Suprapubic skin (tissue), 4 donors: Measurements from ENCODE around the gene NKX2-3.

ENCODE experiments used
- CTCF ChIP-seq, 2 donors: fragments of 200-600 bp in 1 of 2; fragments of 450-650 bp in 1 of 2; sonication (generic) in 1 of 2; IDR thresholded peaks; one replicate each; pipeline ENCODE4 v1.5.1; 2016 to 2019; ENCODE audit warnings: antibody characterized with exemption in 2 of 2, mild to moderate bottlenecking in 1 of 2, moderate library complexity in 1 of 2
- EP300 ChIP-seq: sonication (generic); formaldehyde crosslinking; IDR thresholded peaks from one replicate; pipeline ENCODE4 v1.6.1; 2017; ENCODE audit warnings: antibody characterized with exemption
- POLR2A ChIP-seq, 2 donors: fragments of 450-650 bp; IDR thresholded peaks; one replicate each; pipeline ENCODE4 v1.6.1; 2017; ENCODE audit warnings: antibody characterized with exemption in 2 of 2, mild to moderate bottlenecking in 2 of 2, moderate library complexity in 2 of 2
- POLR2AphosphoS5 ChIP-seq, 3 donors: sonication (generic); formaldehyde crosslinking; IDR thresholded peaks; one replicate each; pipeline ENCODE4 v1.6.1; 2017; ENCODE audit warnings: antibody characterized with exemption in 3 of 3

DNA sequence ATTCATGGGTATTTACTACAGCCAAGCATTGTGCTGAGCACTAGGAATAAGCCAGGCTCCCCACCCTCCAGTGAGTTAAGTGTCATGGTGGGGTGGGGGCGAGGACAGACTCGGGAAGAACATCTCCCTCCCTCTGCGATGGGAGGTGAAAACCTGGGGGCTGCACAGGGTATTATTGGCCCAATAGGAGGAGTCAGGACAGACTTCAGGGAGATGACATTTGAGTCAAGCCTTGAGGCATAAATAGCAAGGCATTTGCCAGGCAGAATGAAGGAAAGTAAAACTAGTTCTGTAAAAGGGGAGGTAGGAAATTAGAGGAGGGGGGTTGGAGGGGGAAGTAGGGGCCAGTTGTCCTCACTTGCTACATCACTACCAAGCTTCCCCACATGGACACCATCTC, 18.9 kb downstream of the NKX2-3 start:
- no peak for TF ChIP-seq CTCF (IDR thresholded peaks at IDR 0.05)
- no peak for TF ChIP-seq POLR2A (IDR thresholded peaks at IDR 0.05)
- TF ChIP-seq EP300, result no peak
- TF ChIP-seq POLR2AphosphoS5 (IDR thresholded peaks at IDR 0.05), result no peak
